ENCODE results near the gene PITX2. TPM values are rescaled to one million over a fixed set of nuclear protein-coding genes. Genes with fewer than 3 reads are reported as not detected.

Gene PITX2
- total RNA-seq, 1 experiment from 2014 or later: 0.90 TPM

- no peak for TF ChIP-seq CTCF (conservative IDR thresholded peaks at IDR 0.05; ENCODE audit: low read depth, low read length)
- no peak for TF ChIP-seq EZH2 (IDR thresholded peaks at IDR 0.05; ENCODE audit: borderline replicate concordance, low read depth, low read length, poor library complexity, severe bottlenecking)
Measured at GRCh38 chr4:110613745-110614144, 9.1 kb downstream of the PITX2 start.

DNA sequence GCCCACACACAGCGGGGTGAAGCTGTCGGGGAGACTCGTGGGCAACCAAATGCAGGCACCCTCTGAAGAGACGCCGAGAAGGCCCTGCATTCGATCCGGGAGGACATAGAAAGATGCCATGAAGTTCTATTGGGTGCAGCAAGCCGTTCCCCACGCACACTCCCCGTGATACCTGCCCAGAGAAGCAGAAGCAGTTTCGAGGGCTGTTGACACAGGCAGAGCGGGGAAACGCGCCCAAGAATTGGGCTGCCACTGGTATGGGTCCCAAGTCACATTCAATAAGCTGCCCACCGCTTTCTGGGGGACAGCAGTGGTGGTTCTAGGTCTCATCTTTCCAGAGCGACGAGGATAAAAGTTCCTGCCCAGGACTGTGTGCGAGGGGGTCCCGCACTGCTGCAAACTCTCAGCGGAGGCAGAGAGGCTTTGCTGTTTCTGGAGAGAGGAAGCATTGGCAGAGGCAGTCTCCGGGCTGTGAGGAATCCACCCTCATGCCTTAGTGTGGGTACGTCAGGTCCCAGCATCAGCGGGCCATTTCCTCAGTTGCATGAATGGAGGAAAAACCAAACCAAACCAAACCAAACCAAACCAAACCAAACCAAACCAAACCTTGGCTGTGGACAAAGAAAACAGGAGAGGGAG, 10.1 kb downstream of the PITX2 start:
- Histone ChIP-seq H3K27me3 (replicated peaks; ENCODE audit: insufficient read depth, low read depth, low read length, poor library complexity) (no peaks in the 10 kb centered on the region), H3K9me3 (ENCODE audit: low read depth, low read length, poor library complexity, severe bottlenecking) (no peaks in the 10 kb centered on the region), H3K4me1 (ENCODE audit: insufficient read depth, low read length, poor library complexity, severe bottlenecking) (no peaks in the 10 kb centered on the region), H3K4me3 (ENCODE audit: low read depth, low read length, poor library complexity, severe bottlenecking) (no peak overlapping the region), H3K27ac (ENCODE audit: low read depth, low read length, poor library complexity, severe bottlenecking) (no peak overlapping the region), H3K36me3 (ENCODE audit: insufficient read depth, low read length, poor library complexity, severe bottlenecking) (no peaks in the 10 kb centered on the region)
- BruUV-seq (replicated peaks): no TSS peak
- ChIA-PET POLR2A (ENCODE audit: low non-redundant PET) (no interaction called here), CTCF (no interaction called here)
- TF ChIP-seq EZH2 (IDR thresholded peaks at IDR 0.05; ENCODE audit: borderline replicate concordance, low read depth, low read length, poor library complexity, severe bottlenecking) (no peak), CTCF (conservative IDR thresholded peaks at IDR 0.05; ENCODE audit: low read depth, low read length) (no peak)
- intact Hi-C loops (cut with micrococcal nuclease; ENCODE audit: unreplicated experiment): no loop called here
- DNase-seq (ENCODE audit: low spot score): no peak

More at GRCh38 chr4:110613745-110614144, 9.1 kb downstream of the PITX2 start:
- H3K36me3 ChIP-seq (ENCODE audit: insufficient read depth, low read length, poor library complexity, severe bottlenecking): no peaks in the 10 kb centered on the region
- no peak for DNase-seq (ENCODE audit: low spot score)
- no peaks in the 10 kb centered on the region for H3K27me3 ChIP-seq (replicated peaks; ENCODE audit: insufficient read depth, low read depth, low read length, poor library complexity)
- H3K27ac ChIP-seq (ENCODE audit: low read depth, low read length, poor library complexity, severe bottlenecking): no peak overlapping the region
- H3K4me3 ChIP-seq (ENCODE audit: low read depth, low read length, poor library complexity, severe bottlenecking): no peak overlapping the region
- ChIA-PET POLR2A (ENCODE audit: low non-redundant PET) (no interaction called here), CTCF (no interaction called here)
- no peaks in the 10 kb centered on the region for H3K4me1 ChIP-seq (ENCODE audit: insufficient read depth, low read length, poor library complexity, severe bottlenecking)
- BruUV-seq (replicated peaks): no TSS peak
- intact Hi-C loops (cut with micrococcal nuclease; ENCODE audit: unreplicated experiment): no loop called here
- H3K9me3 ChIP-seq (ENCODE audit: low read depth, low read length, poor library complexity, severe bottlenecking): no peaks in the 10 kb centered on the region

DNA sequence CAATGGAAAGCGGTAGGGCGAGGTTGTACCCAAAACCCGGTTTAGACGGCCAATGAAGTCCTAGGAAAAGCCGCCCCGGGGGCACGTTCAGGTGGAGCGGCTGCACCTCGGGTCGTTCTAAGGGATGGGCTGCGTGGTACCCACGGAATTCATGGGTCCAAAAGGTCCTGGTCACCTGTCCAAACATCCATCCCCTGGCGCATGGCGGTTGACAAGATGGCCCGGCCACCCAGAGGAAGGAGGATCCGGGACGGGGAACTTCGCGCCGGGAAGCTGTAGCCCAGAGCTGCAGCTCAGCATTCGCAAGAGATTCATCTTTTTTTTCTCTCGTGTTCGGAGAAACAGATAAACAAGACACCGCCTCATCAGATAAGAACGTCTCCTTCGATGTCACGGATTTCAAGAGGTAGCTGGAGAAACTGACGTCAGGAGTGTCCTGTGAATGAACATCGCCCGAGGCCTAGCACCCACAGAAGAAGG, 10.9 kb downstream of the PITX2 start:
- Histone ChIP-seq H3K36me3 (ENCODE audit: insufficient read depth, low read length, poor library complexity, severe bottlenecking) (no peaks in the 10 kb centered on the region), H3K27ac (ENCODE audit: low read depth, low read length, poor library complexity, severe bottlenecking) (no peak overlapping the region), H3K9me3 (ENCODE audit: low read depth, low read length, poor library complexity, severe bottlenecking) (no peaks in the 10 kb centered on the region), H3K4me1 (ENCODE audit: insufficient read depth, low read length, poor library complexity, severe bottlenecking) (no peaks in the 10 kb centered on the region), H3K4me3 (ENCODE audit: low read depth, low read length, poor library complexity, severe bottlenecking) (no peak overlapping the region), H3K27me3 (replicated peaks; ENCODE audit: insufficient read depth, low read depth, low read length, poor library complexity) (no peaks in the 10 kb centered on the region)
- POLR2A ChIA-PET (ENCODE audit: low non-redundant PET): no interaction called here
- no peak for TF ChIP-seq EZH2 (IDR thresholded peaks at IDR 0.05; ENCODE audit: borderline replicate concordance, low read depth, low read length, poor library complexity, severe bottlenecking)
- no peak for TF ChIP-seq CTCF (conservative IDR thresholded peaks at IDR 0.05; ENCODE audit: low read depth, low read length)
- intact Hi-C loops (cut with micrococcal nuclease; ENCODE audit: unreplicated experiment): no loop called here
- CTCF ChIA-PET: no interaction called here
- no TSS peak for BruUV-seq (replicated peaks)
- no peak for DNase-seq (ENCODE audit: low spot score)

All from A673 (cell line).